Lower leg skin (tissue), 3 donors: ENCODE data around the gene FAM156A.
"Not testable (repeated sequence)": the region's sequence is repeated elsewhere in the genome, so short reads cannot be mapped to it uniquely, and the experiment has no call there.

Source experiments
- CTCF ChIP-seq, 3 donors: fragments of 450-650 bp; IDR thresholded peaks; one replicate each; pipeline ENCODE4 v1.5.1; 2016; ENCODE audit warnings: antibody characterized with exemption in 3 of 3, mild to moderate bottlenecking in 3 of 3, moderate library complexity in 2 of 3
- POLR2A ChIP-seq, 2 donors: fragments of 450-650 bp; IDR thresholded peaks; one replicate each; pipeline ENCODE4 v1.6.1; 2016 to 2017; ENCODE audit warnings: antibody characterized with exemption in 2 of 2, mild to moderate bottlenecking in 1 of 2, moderate library complexity in 1 of 2

- TF ChIP-seq CTCF, POLR2A (IDR thresholded peaks at IDR 0.05): not testable (repeated sequence)
Observed at GRCh38 chrX:52990011-52990631, 31.8 kb upstream of the FAM156A start.
